K562 (cell line): Measurements from ENCODE around the gene CEP68. TPM values are rescaled to one million over a fixed set of nuclear protein-coding genes. Genes with fewer than 3 reads are reported as not detected.

Experiments used
- ATF1 ChIP-seq, 2 experiments: fragments of 450-650 bp in 1 of 2; IDR thresholded peaks; 2 replicates each; pipeline ENCODE4 v1.6.1; 2016; ENCODE audit warnings: missing compliant biosample characterization in 1 of 2, missing genetic modification characterization in 1 of 2
- CC2D1A ChIP-seq: fragments of 450-650 bp; IDR thresholded peaks from 2 replicates; pipeline ENCODE4 v1.6.1; 2017; ENCODE audit warnings: mild to moderate bottlenecking
- CEBPG ChIP-seq, 3 experiments: fragments of 200-800 bp in 1 of 3; sonication (Bioruptor generic) in 1 of 3; sonication (generic) in 1 of 3; formaldehyde crosslinking in 1 of 3; IDR thresholded peaks in 2 of 3; conservative IDR thresholded peaks in 1 of 3; 2 replicates each; pipeline versions ENCODE4 v1.6.1 to v1.8.0; 2016 to 2022; ENCODE audit warnings: missing compliant biosample characterization in 2 of 3, missing genetic modification characterization in 2 of 3, mild to moderate bottlenecking in 1 of 3, missing genetic modification reagents in 1 of 3
- CHCHD3 ChIP-seq: fragments of 250-450 bp; sonication (Bioruptor Pico); IDR thresholded peaks from 2 replicates; pipeline ENCODE4 v2.1.2; 2022; ENCODE audit warnings: mild to moderate bottlenecking
- DEAF1 ChIP-seq: fragments of 450-650 bp; formaldehyde crosslinking; IDR thresholded peaks from 2 replicates; pipeline ENCODE4 v1.4.0; 2020; ENCODE audit warnings: mild to moderate bottlenecking, moderate library complexity
- EP400 ChIP-seq: fragments of 450-650 bp; IDR thresholded peaks from 2 replicates; pipeline ENCODE4 v1.6.1; 2017; ENCODE audit warnings: antibody characterized with exemption, mild to moderate bottlenecking, moderate library complexity
- HDAC3 ChIP-seq: fragments of 450-650 bp; IDR thresholded peaks from 2 replicates; pipeline ENCODE4 v1.6.1; 2018; ENCODE audit warnings: borderline replicate concordance, mild to moderate bottlenecking, moderate library complexity; ENCODE audit not compliant: partially characterized antibody
- HDGF ChIP-seq: fragments of 450-650 bp; IDR thresholded peaks from 2 replicates; pipeline ENCODE4 v1.6.1; 2016
- HNRNPH1 ChIP-seq: fragments of 200-400 bp; formaldehyde crosslinking; optimal IDR thresholded peaks from 2 replicates; pipeline ENCODE3; 2017; ENCODE audit warnings: low read depth, mild to moderate bottlenecking, low read length, moderate library complexity
- KAT7 ChIP-seq: sonication (generic); formaldehyde crosslinking; IDR thresholded peaks from 2 replicates; pipeline ENCODE4 v1.8.0; 2022; ENCODE audit warnings: missing genetic modification reagents, mild to moderate bottlenecking, borderline replicate concordance
- KDM5B ChIP-seq: fragments of 200-600 bp; sonication (generic); IDR thresholded peaks from 2 replicates; pipeline ENCODE4 v1.6.1; 2012; ENCODE audit warnings: low read depth, mild to moderate bottlenecking, moderate library complexity, low read length, control low read depth, inconsistent platforms; ENCODE audit not compliant: insufficient replicate concordance
- MNT ChIP-seq, 2 experiments: fragments of 450-650 bp; conservative IDR thresholded peaks; 2 replicates each; pipeline ENCODE4 v1.6.1; 2017; ENCODE audit warnings: mild to moderate bottlenecking in 2 of 2, moderate library complexity in 2 of 2
- PBX2 ChIP-seq, 2 experiments: IDR thresholded peaks in 1 of 2; conservative IDR thresholded peaks in 1 of 2; 2 replicates each; pipeline ENCODE4 v1.6.1; 2016; ENCODE audit warnings: low read depth in 2 of 2, mild to moderate bottlenecking in 1 of 2, missing compliant biosample characterization in 1 of 2, missing genetic modification characterization in 1 of 2, moderate library complexity in 1 of 2
- SP1 ChIP-seq: sonication (generic); formaldehyde crosslinking; IDR thresholded peaks from 2 replicates; pipeline ENCODE4 v1.8.1; 2022; ENCODE audit warnings: mild to moderate bottlenecking, missing genetic modification reagents
- SREBF2 ChIP-seq: sonication (generic); formaldehyde crosslinking; IDR thresholded peaks from 2 replicates; pipeline ENCODE4 v1.4.0; 2020; ENCODE audit warnings: mild to moderate bottlenecking, missing genetic modification reagents
- SRSF1 ChIP-seq: fragments of 200-400 bp; formaldehyde crosslinking; IDR thresholded peaks from 2 replicates; pipeline ENCODE4 v1.6.1; 2017; ENCODE audit warnings: mild to moderate bottlenecking, low read depth, low read length, moderate library complexity
- ZBTB34 ChIP-seq: fragments of 250-450 bp; sonication (Bioruptor Pico); IDR thresholded peaks from 2 replicates; pipeline ENCODE4 v1.8.0; 2021; ENCODE audit warnings: mild to moderate bottlenecking, moderate library complexity
- polyA plus RNA-seq, 8 experiments: library from polyadenylated mRNA; depleted of rRNA in 4 of 8; stranded (reverse) in 5 of 8; unstranded in 3 of 8; fragments of >200 nt; fragmentation: Nextera tagmentation in 2 of 8; fragmentation: Illumina TruSeq in 1 of 8; extraction: Ambion mirVana in 2 of 8; extraction: Trizol in 1 of 8; gene quantifications; 2 replicates each; pipeline versions ENCODE4 v1.2.1 to v1.2.3, GENCODE V29; 2011 to 2014; ENCODE audit warnings: inconsistent platforms in 1 of 8, missing spikeins in 1 of 8
- total RNA-seq, 7 experiments: library from RNA; depleted of rRNA in 6 of 7; stranded (reverse); fragments of >200 nt in 6 of 7; fragmentation: Illumina TruSeq in 2 of 7; extraction: Trizol in 2 of 7; gene quantifications; 2 replicates each; pipeline versions ENCODE4 v1.2.1 to v1.2.3, GENCODE V29; 2011 to 2021; ENCODE audit warnings: low replicate concordance in 1 of 7

CEP68 gene
- total and polyA plus RNA-seq, 9 of the 15 experiments (the other 6 are each of a cell fraction or from before 2014, with no cell fraction given): 1.4 to 8.5 (median 5.2) TPM

GRCh38 chr2:65064728-65065552, 8.7 kb downstream of the CEP68 start (continued):
- peak; percentile 21 to 56; a peak in 1 of 4 replicates for TF ChIP-seq MNT (conservative IDR thresholded peaks at IDR 0.05)
- TF ChIP-seq PBX2 (CRISPR knock-in tag; IDR thresholded peaks at IDR 0.05; ENCODE audit: low read depth): no peak
- TF ChIP-seq PBX2 (tag; conservative IDR thresholded peaks at IDR 0.05; ENCODE audit: low read depth): peak; percentile 49; the same call in 1 of the 2 replicates
- no peak for TF ChIP-seq SRSF1
- no peak for TF ChIP-seq CHCHD3
- peak; percentile 70; the same call in 1 of the 2 replicates for TF ChIP-seq CC2D1A
- peak; percentile 41; the same call in 1 of the 2 replicates for TF ChIP-seq SP1 (CRISPR knock-in tag)
- no peak for TF ChIP-seq HNRNPH1
- peak; percentile 53 for TF ChIP-seq EP400
- TF ChIP-seq CEBPG (CRISPR knock-in tag; IDR thresholded peaks at IDR 0.05): 0 out of 2 replicates have a peak, but pooled peaks have one; percentile 31
- TF ChIP-seq CEBPG (tag; conservative IDR thresholded peaks at IDR 0.05 in 1 of 2, IDR thresholded peaks at IDR 0.05 in 1 of 2): 0 out of 4 replicates have a peak, but pooled peaks of 1 of the 2 experiments have one; percentile 35
- TF ChIP-seq ZBTB34 (CRISPR knock-in tag): no peak
- peak; percentile 67 for TF ChIP-seq DEAF1
- 0 out of 2 replicates have a peak, but pooled peaks have one; percentile 37 for TF ChIP-seq KAT7 (CRISPR knock-in tag)
- TF ChIP-seq KDM5B: peak; percentile 64
- peak; percentile 48 for TF ChIP-seq HDAC3
- peak; percentile 80; the same call in 1 of the 2 replicates for TF ChIP-seq HDGF
- TF ChIP-seq ATF1 (CRISPR knock-in tag; IDR thresholded peaks at IDR 0.05): no peak
- peak; percentile 57 for TF ChIP-seq ATF1 (tag; IDR thresholded peaks at IDR 0.05)
- no peak for TF ChIP-seq SREBF2 (CRISPR knock-in tag)
